NB4 (cell line): ENCODE measurements around the gene PDLIM7.

ENCODE experiments used
- DNase-seq: peaks from one replicate; pipeline ENCODE4 v3.0.0; 2010; ENCODE audit warnings: low read depth
- H3K4me3 ChIP-seq: one replicate; pipeline ENCODE4 v1.5.1; 2011; ENCODE audit warnings: mild to moderate bottlenecking, low read depth, low read length, moderate library complexity
- MYC ChIP-seq: IDR thresholded peaks from 2 replicates; pipeline ENCODE4 v1.6.1; 2011; ENCODE audit warnings: low read depth, low read length
- POLR2A ChIP-seq: IDR thresholded peaks from 2 replicates; pipeline ENCODE4 v1.6.1; 2011; ENCODE audit warnings: mild to moderate bottlenecking; ENCODE audit not compliant: insufficient read length; ENCODE audit errors: extremely low read depth
- TF ChIP-seq, protein P1 (sequence below): IDR thresholded peaks from one replicate; pipeline ENCODE4 v1.5.1; 2012; ENCODE audit warnings: low read depth, low read length
- TF ChIP-seq, protein P2 (sequence below): IDR thresholded peaks from 2 replicates; pipeline ENCODE4 v1.6.1; 2011; ENCODE audit warnings: low read depth, low read length

The PDLIM7 gene

DNA sequence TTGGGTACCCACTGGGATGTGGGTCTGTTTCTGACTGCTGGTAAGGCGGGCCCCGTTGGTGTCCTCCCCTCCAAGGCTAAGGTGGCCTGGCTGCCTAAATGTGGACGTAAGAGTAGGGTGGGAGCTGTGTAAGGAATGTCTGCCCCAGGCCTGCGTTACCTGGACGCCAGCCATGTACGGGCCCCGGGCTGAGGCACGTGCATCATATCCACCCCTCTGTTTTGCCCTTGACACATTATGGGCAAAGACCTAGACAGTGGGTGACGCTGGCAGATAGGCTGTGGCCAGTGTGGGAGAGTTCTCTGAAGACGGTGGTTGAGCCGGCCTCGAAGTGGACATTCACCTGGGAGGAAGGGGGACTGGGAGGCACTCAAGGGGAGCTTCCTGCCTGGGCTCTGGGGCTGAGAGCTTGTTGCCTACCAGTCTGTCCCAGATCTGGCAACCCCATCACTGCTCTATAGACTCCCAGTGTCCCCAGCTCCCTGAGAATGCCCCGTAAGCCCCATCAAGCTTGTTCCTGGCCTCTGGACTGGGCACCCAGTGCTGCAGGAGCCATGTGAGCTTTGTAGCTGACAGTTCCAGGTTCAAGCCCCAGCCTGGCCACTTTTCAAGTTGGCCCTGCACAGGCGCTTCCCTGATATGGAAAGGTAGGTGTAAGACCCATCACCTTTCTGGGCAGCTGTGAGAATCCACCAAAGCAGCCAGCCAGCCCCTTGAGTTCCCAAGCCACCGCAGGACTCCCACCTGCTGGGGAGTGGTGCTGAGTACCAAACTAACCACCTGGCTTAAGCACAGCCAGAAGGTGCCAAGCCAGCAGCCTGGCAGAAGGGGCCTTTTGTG, 54.0 kb downstream of the PDLIM7 start:
- TF ChIP-seq, protein P1, sequence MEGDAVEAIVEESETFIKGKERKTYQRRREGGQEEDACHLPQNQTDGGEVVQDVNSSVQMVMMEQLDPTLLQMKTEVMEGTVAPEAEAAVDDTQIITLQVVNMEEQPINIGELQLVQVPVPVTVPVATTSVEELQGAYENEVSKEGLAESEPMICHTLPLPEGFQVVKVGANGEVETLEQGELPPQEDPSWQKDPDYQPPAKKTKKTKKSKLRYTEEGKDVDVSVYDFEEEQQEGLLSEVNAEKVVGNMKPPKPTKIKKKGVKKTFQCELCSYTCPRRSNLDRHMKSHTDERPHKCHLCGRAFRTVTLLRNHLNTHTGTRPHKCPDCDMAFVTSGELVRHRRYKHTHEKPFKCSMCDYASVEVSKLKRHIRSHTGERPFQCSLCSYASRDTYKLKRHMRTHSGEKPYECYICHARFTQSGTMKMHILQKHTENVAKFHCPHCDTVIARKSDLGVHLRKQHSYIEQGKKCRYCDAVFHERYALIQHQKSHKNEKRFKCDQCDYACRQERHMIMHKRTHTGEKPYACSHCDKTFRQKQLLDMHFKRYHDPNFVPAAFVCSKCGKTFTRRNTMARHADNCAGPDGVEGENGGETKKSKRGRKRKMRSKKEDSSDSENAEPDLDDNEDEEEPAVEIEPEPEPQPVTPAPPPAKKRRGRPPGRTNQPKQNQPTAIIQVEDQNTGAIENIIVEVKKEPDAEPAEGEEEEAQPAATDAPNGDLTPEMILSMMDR = no peak
- no peak for TF ChIP-seq POLR2A
- TF ChIP-seq, protein P2, sequence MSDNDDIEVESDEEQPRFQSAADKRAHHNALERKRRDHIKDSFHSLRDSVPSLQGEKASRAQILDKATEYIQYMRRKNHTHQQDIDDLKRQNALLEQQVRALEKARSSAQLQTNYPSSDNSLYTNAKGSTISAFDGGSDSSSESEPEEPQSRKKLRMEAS = no peak
- TF ChIP-seq MYC = no peak
- no peak for DNase-seq
- no peak overlapping the region for H3K4me3 ChIP-seq

DNA sequence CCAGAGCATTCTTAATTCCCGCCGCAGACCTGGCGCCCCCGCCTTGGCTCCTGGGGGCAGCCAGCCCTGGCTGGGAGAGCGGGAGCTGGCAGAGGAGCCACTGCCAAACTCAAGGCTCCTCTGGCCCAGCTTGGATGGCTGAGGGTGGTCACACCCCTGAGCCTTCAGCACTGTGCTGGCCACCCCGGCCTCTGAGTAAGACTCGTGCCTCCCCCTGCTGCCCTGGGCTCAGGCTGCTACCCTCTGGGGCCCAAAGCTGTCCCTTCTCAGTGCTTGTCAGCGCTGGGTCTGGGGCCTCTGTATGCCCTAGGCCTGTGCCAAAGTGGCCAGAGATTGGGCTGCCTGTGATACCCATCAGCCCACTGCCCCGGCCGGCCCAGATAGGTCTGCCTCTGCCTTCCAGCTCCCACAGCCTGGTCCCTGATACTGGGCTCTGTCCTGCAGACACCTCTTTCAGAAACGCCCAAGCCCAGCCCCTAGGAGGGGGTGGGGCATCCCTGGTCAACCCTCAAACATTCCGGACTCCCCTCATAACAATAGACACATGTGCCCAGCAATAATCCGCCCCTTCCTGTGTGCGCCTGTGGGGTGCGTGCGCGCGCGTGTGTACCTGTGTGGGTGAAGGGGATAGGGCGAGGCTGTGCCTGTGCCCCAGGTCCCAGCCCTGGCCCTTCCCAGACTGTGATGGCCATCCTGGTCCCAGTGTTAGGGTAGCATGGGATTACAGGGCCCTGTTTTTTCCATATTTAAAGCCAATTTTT, 55.2 kb downstream of the PDLIM7 start:
- TF ChIP-seq POLR2A (no peak), MYC (no peak)
- TF ChIP-seq, protein P2 = no peak
- TF ChIP-seq, protein P1 = no peak
- DNase-seq = no peak
- H3K4me3 ChIP-seq = no peak overlapping the region

DNA sequence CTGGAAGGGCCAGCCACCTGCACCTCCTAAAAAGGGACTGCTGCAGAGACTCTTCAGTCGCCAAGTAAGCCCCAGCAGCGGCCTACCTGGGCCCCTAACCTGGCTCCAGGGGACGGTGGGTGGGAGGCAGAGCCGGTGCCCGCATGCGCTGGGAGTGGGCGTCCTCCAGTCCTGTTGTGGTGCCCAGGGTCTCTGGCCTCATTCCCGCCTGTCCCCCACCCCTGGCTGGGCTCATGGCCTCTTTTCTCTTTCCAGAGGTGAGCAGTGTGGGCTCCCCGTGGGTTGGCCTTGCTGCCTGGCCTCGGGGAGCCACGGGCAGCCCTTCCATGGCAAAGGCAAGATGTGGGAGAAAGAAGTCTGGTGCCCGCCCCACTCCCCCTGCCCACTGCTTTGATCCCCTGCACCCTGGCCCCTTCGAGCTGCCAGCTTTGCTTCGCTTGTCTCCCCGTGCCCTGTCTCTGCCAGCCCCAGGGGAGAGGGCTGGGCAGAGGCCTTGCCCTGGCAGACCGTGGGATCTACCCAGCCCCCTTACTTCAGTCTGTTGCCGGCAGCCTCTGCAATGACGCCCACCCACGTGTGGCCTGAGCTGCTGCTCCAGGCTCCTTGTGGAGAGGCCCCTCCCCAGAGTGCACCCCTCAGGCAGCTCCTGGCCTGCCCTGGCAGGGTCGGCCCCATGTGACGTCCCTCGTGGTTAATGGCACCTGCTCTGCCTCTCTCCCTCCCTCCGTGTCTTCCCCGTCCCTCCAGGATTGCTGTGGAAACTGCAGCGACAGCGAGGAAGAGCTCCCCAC, 56.2 kb downstream of the PDLIM7 start:
- TF ChIP-seq POLR2A (no peak), MYC (no peak)
- TF ChIP-seq, protein P2 = no peak
- TF ChIP-seq, protein P1 = no peak
- H3K4me3 ChIP-seq = no peak overlapping the region
- DNase-seq = no peak

DNA sequence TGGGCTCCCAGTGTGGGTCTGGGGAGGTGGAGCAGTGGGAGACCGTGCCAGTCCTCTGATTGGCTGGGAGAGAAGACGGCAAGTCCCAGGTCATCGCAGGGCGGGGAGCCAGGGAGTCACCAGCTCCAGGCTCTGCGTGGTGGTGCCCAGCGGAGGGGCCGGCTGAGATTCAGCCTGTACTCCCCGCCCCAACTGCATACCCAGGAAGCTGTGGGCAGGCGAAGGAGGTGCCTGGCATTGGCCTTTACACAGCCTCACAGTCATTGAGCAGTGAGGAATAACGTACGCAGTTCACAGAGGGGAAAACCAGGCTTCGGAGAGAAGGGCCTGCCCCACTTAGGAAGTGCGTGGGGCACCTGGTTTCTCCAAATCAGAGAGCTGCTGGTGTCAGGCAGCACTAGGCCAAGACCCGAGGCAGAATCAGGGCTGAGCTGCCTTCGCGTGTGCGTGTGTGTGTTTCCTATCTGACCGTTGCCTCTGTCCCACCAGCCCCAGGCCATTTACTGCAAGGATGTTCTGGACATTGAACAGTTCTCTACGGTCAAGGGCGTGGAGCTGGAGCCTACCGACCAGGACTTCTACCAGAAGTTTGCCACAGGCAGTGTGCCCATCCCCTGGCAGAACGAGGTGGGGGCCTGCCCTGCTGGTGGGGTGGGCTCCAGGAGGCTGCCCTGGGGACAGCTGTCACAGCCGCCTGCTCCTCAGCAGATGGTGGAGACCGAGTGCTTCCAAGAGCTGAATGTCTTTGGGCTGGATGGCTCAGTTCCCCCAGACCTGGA, 57.0 kb downstream of the PDLIM7 start:
- no peak for DNase-seq
- no peak overlapping the region for H3K4me3 ChIP-seq
- TF ChIP-seq, protein P1 = no peak
- TF ChIP-seq, protein P2 = no peak
- TF ChIP-seq MYC (no peak), POLR2A (no peak)
